Measurements from ENCODE around the gene GPC4. TPM values are rescaled to one million over a fixed set of nuclear protein-coding genes. Genes with fewer than 3 reads are reported as not detected.
A peak's percentile ranks its signal among the peaks of the same experiment; 100 is the strongest.

The GPC4 gene
- polyA plus RNA-seq, 4 donors, result 1.3 to 15.3 (median 6.1) TPM

GRCh38 chrX:133269168-133269567, 146.1 kb downstream of the GPC4 start:
- H3K9me3 ChIP-seq (ENCODE audit: control insufficient read depth in 2 of 2, insufficient read depth in 1 of 2, low read depth in 1 of 2, low read length in 1 of 2), result no peaks in the 10 kb centered on the region
- H3K27ac ChIP-seq (ENCODE audit: low read depth in 1 of 3, low read length in 2 of 3), result no peak overlapping the region
- DNase-seq, result no peak
- WGBS, 3 donors, result 67 to 91% (median 79%) methylated on average over 2 of the region's 2 CpGs
- no peak overlapping the region for H3K4me3 ChIP-seq (ENCODE audit: low read depth in 1 of 3, low read length in 3 of 3)
- no peak for FAIRE-seq
- no peaks in the 10 kb centered on the region for H3K27me3 ChIP-seq (ENCODE audit: control insufficient read depth in 3 of 3, insufficient read depth in 3 of 3, low read length in 3 of 3)
- no peaks in the 10 kb centered on the region for H3K4me1 ChIP-seq (ENCODE audit: control insufficient read depth in 3 of 3, insufficient read depth in 2 of 3, low read depth in 1 of 3, low read length in 2 of 3)
- H3K36me3 ChIP-seq (ENCODE audit: control insufficient read depth in 3 of 3, insufficient read depth in 2 of 3, low read depth in 1 of 3, low read length in 3 of 3), result no peaks in the 10 kb centered on the region

GRCh38 chrX:133267621-133268020, 147.7 kb downstream of the GPC4 start:
- DNase-seq, result no peak
- Histone ChIP-seq H3K9me3 (ENCODE audit: control insufficient read depth in 2 of 2, insufficient read depth in 1 of 2, low read depth in 1 of 2, low read length in 1 of 2) (no peaks in the 10 kb centered on the region), H3K27me3 (ENCODE audit: control insufficient read depth in 3 of 3, insufficient read depth in 3 of 3, low read length in 3 of 3) (no peaks in the 10 kb centered on the region), H3K36me3 (ENCODE audit: control insufficient read depth in 3 of 3, insufficient read depth in 2 of 3, low read depth in 1 of 3, low read length in 3 of 3) (no peaks in the 10 kb centered on the region), H3K4me1 (ENCODE audit: control insufficient read depth in 3 of 3, insufficient read depth in 2 of 3, low read depth in 1 of 3, low read length in 2 of 3) (no peaks in the 10 kb centered on the region), H3K4me3 (ENCODE audit: low read depth in 1 of 3, low read length in 3 of 3) (no peak overlapping the region), H3K27ac (ENCODE audit: low read depth in 1 of 3, low read length in 2 of 3) (no peak overlapping the region)
- no peak for FAIRE-seq
- 89 to 93% (median 91%) methylated on average over 2 of the region's 2 CpGs for WGBS, 3 donors

DNA sequence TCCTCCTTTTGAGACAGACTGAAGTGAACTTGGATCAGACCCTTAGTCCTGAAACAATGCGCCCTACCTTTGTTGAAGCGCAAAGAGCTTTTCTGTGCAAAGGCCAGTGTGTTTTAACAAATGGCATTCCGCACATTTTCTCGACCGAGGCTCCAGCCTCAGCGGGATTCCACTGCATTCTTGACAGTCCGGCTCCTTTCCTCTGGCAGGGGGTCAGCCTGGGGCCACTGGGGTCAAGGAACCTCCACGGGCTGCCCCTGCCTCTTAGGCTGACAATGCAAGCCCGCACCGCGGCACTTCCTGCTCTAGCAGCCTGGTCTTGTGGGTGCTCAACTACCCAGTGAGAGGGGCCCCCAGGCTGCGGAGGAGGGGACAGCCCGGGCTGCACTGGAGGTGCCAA, 150.0 kb downstream of the GPC4 start:
- Histone ChIP-seq H3K27me3 (ENCODE audit: control insufficient read depth in 3 of 3, insufficient read depth in 3 of 3, low read length in 3 of 3) (no peaks in the 10 kb centered on the region), H3K9me3 (ENCODE audit: control insufficient read depth in 2 of 2, insufficient read depth in 1 of 2, low read depth in 1 of 2, low read length in 1 of 2) (no peaks in the 10 kb centered on the region), H3K4me1 (ENCODE audit: control insufficient read depth in 3 of 3, insufficient read depth in 2 of 3, low read depth in 1 of 3, low read length in 2 of 3) (no peaks in the 10 kb centered on the region), H3K36me3 (ENCODE audit: control insufficient read depth in 3 of 3, insufficient read depth in 2 of 3, low read depth in 1 of 3, low read length in 3 of 3) (no peaks in the 10 kb centered on the region), H3K27ac (ENCODE audit: low read depth in 1 of 3, low read length in 2 of 3) (no peak overlapping the region), H3K4me3 (ENCODE audit: low read depth in 1 of 3, low read length in 3 of 3) (no peak overlapping the region)
- DNase-seq (peak in 1 of 2 donors; percentile 2), FAIRE-seq (no peak)
- WGBS, 3 donors, result 23 to 53% (median 46%) methylated on average over 12 to 13 of the region's 13 CpGs

- Histone ChIP-seq H3K27me3 (ENCODE audit: control insufficient read depth in 3 of 3, insufficient read depth in 3 of 3, low read length in 3 of 3) (no peaks in the 10 kb centered on the region), H3K4me3 (ENCODE audit: low read depth in 1 of 3, low read length in 3 of 3) (no peak overlapping the region), H3K4me1 (ENCODE audit: control insufficient read depth in 3 of 3, insufficient read depth in 2 of 3, low read depth in 1 of 3, low read length in 2 of 3) (no peaks in the 10 kb centered on the region), H3K36me3 (ENCODE audit: control insufficient read depth in 3 of 3, insufficient read depth in 2 of 3, low read depth in 1 of 3, low read length in 3 of 3) (no peaks in the 10 kb centered on the region), H3K27ac (ENCODE audit: low read depth in 1 of 3, low read length in 2 of 3) (no peak overlapping the region), H3K9me3 (ENCODE audit: control insufficient read depth in 2 of 2, insufficient read depth in 1 of 2, low read depth in 1 of 2, low read length in 1 of 2) (no peaks in the 10 kb centered on the region)
- no peak for DNase-seq
- FAIRE-seq, result no peak
These were observed 156.8 kb downstream of the GPC4 start for GRCh38 chrX:133258481-133258880.

DNA sequence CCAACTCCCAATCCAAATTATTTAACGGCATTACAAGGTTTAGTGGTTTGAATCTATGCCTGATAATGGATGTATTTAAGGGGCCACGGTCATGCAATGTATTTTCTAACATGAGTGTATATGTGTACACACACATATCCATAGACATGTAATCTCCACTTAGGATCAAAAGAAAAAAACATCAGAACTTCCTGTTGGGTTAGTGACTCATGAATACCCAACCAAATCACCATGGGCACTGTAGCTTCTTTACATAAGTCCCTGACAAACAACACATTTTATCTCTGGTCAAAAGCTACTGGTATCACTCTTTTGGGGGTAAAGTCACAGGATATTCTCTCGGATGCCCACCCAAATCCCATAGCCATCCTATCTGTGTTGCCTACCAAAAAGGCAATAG, 160.6 kb downstream of the GPC4 start:
- Histone ChIP-seq H3K27ac (ENCODE audit: low read depth in 1 of 3, low read length in 2 of 3) (no peak overlapping the region), H3K9me3 (ENCODE audit: control insufficient read depth in 2 of 2, insufficient read depth in 1 of 2, low read depth in 1 of 2, low read length in 1 of 2) (no peaks in the 10 kb centered on the region), H3K36me3 (ENCODE audit: control insufficient read depth in 3 of 3, insufficient read depth in 2 of 3, low read depth in 1 of 3, low read length in 3 of 3) (no peaks in the 10 kb centered on the region), H3K4me1 (ENCODE audit: control insufficient read depth in 3 of 3, insufficient read depth in 2 of 3, low read depth in 1 of 3, low read length in 2 of 3) (no peaks in the 10 kb centered on the region), H3K27me3 (ENCODE audit: control insufficient read depth in 3 of 3, insufficient read depth in 3 of 3, low read length in 3 of 3) (no peaks in the 10 kb centered on the region), H3K4me3 (ENCODE audit: low read depth in 1 of 3, low read length in 3 of 3) (no peak overlapping the region)
- FAIRE-seq (no peak), DNase-seq (no peak)
- WGBS, 3 donors, result 70 to 81% (median 81%) methylated on average over 3 of the region's 3 CpGs

GRCh38 chrX:133251204-133251603, 164.1 kb downstream of the GPC4 start:
- no peak overlapping the region for H3K27ac ChIP-seq (ENCODE audit: low read depth in 1 of 3, low read length in 2 of 3)
- no peaks in the 10 kb centered on the region for H3K36me3 ChIP-seq (ENCODE audit: control insufficient read depth in 3 of 3, insufficient read depth in 2 of 3, low read depth in 1 of 3, low read length in 3 of 3)
- H3K4me1 ChIP-seq (ENCODE audit: control insufficient read depth in 3 of 3, insufficient read depth in 2 of 3, low read depth in 1 of 3, low read length in 2 of 3), result no peaks in the 10 kb centered on the region
- peaks cover 0 to 13% of the 10 kb centered on the region in 2 donors for H3K9me3 ChIP-seq (ENCODE audit: control insufficient read depth in 2 of 2, insufficient read depth in 1 of 2, low read depth in 1 of 2, low read length in 1 of 2)
- no peak for FAIRE-seq
- WGBS, 3 donors, result 65 to 81% (median 68%) methylated on average over 5 of the region's 5 CpGs
- H3K4me3 ChIP-seq (ENCODE audit: low read depth in 1 of 3, low read length in 3 of 3), result no peak overlapping the region
- no peaks in the 10 kb centered on the region for H3K27me3 ChIP-seq (ENCODE audit: control insufficient read depth in 3 of 3, insufficient read depth in 3 of 3, low read length in 3 of 3)
- DNase-seq, result no peak

DNA sequence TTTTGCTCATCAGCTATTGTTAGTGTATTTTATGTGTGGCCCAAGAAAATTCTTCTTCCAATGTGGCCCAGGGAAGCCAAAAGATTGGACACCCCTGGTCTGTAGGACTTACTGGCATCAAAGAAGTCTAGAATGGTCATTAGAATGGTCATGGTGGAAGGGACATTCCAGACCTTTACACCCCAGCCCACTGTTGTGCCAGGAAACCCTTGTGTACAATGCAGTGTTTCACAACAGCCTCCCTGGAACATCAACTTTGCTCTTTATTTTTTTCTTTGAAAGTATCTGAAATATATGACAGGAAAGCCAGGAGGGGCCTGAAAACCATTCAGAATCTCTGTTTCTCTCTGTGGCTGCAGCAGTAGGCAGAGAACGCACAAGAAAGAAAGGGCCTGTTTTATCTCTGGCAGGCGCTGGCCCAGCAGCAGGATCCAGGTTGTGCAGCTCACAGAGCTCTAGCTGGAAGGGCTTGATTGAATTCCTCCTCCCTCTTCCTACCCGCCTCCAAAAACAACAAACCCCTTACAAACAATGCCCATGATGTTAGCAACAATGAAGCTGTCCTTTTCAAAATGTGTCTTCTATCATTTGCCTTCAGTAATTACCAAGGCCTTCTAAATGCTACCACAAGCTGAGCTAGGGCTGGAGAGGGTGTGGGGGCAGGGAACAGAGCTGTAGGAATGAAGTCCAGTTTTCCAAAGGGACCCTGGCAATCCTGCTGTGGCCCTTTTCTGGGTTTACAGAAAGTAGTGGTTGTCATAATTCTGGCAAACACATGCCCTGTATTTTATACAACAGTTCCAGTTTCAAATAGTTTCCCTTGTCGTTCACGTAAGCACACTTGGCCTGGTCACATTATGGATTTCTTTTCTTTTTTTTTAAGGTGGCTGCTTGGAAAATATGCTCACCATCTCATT, 164.8 kb downstream of the GPC4 start:
- no peaks in the 10 kb centered on the region for H3K36me3 ChIP-seq (ENCODE audit: control insufficient read depth in 3 of 3, insufficient read depth in 2 of 3, low read depth in 1 of 3, low read length in 3 of 3)
- no peak for DNase-seq
- no peaks in the 10 kb centered on the region for H3K4me1 ChIP-seq (ENCODE audit: control insufficient read depth in 3 of 3, insufficient read depth in 2 of 3, low read depth in 1 of 3, low read length in 2 of 3)
- H3K9me3 ChIP-seq (ENCODE audit: control insufficient read depth in 2 of 2, insufficient read depth in 1 of 2, low read depth in 1 of 2, low read length in 1 of 2), result peaks cover 0 to 19% of the 10 kb centered on the region in 2 donors
- no peak for FAIRE-seq
- no peak overlapping the region for H3K4me3 ChIP-seq (ENCODE audit: low read depth in 1 of 3, low read length in 3 of 3)
- 74 to 81% (median 79%) methylated on average over 5 of the region's 5 CpGs for WGBS, 3 donors
- H3K27ac ChIP-seq (ENCODE audit: low read depth in 1 of 3, low read length in 2 of 3), result no peak overlapping the region
- H3K27me3 ChIP-seq (ENCODE audit: control insufficient read depth in 3 of 3, insufficient read depth in 3 of 3, low read length in 3 of 3), result no peaks in the 10 kb centered on the region

Data from small intestine (tissue), 7 donors.